Lower leg skin (tissue), 3 donors: Measurements from ENCODE around the gene METRNL.
"Not testable (repeated sequence)": the region's sequence is repeated elsewhere in the genome, so short reads cannot be mapped to it uniquely, and the experiment has no call there.

Source experiments
- CTCF ChIP-seq, 3 donors: fragments of 450-650 bp; IDR thresholded peaks; one replicate each; pipeline ENCODE4 v1.5.1; 2016; ENCODE audit warnings: antibody characterized with exemption in 3 of 3, mild to moderate bottlenecking in 3 of 3, moderate library complexity in 2 of 3
- POLR2A ChIP-seq, 2 donors: fragments of 450-650 bp; IDR thresholded peaks; one replicate each; pipeline ENCODE4 v1.6.1; 2016 to 2017; ENCODE audit warnings: antibody characterized with exemption in 2 of 2, mild to moderate bottlenecking in 1 of 2, moderate library complexity in 1 of 2

- not testable (repeated sequence) for TF ChIP-seq POLR2A, CTCF (IDR thresholded peaks at IDR 0.05)
Measured at GRCh38 chr17:83044479-83044878, 34.9 kb upstream of the METRNL start.
